ENCODE results near the gene IGIP.

Gene IGIP

DNA sequence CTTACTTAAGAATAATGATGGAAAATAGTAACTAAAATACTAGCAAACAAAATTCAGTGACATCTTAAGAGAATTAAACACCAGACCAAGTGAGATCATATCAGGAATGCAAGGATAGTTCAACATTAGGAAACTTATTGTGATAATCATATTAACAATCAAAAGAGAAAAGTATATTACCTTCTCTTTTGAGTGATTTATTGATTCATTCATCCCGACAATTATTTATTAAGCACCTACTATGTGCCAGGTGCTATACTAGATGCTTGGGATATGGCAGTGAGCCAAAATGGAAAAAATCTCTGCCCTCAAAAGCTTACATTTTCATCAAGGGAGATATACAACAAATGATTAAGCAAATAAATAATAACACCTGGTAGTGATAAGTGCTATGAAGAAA, 35.5 kb upstream of the IGIP start:
- TF ChIP-seq, protein P1, sequence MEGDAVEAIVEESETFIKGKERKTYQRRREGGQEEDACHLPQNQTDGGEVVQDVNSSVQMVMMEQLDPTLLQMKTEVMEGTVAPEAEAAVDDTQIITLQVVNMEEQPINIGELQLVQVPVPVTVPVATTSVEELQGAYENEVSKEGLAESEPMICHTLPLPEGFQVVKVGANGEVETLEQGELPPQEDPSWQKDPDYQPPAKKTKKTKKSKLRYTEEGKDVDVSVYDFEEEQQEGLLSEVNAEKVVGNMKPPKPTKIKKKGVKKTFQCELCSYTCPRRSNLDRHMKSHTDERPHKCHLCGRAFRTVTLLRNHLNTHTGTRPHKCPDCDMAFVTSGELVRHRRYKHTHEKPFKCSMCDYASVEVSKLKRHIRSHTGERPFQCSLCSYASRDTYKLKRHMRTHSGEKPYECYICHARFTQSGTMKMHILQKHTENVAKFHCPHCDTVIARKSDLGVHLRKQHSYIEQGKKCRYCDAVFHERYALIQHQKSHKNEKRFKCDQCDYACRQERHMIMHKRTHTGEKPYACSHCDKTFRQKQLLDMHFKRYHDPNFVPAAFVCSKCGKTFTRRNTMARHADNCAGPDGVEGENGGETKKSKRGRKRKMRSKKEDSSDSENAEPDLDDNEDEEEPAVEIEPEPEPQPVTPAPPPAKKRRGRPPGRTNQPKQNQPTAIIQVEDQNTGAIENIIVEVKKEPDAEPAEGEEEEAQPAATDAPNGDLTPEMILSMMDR (IDR thresholded peaks at IDR 0.05; ENCODE audit: low read depth, low read length): no peak
- DNase-seq: no peak
- Histone ChIP-seq H3K36me3 (no peaks in the 10 kb centered on the region), H3K9me3 (ENCODE audit: severe bottlenecking) (peaks cover 6% of the 10 kb centered on the region), H3K27me3 (ENCODE audit: insufficient read depth, low read depth, severe bottlenecking) (no peaks in the 10 kb centered on the region), H3K4me3 (ENCODE audit: low read depth, low read length) (no peak overlapping the region), H3K27ac (no peak overlapping the region)

DNA sequence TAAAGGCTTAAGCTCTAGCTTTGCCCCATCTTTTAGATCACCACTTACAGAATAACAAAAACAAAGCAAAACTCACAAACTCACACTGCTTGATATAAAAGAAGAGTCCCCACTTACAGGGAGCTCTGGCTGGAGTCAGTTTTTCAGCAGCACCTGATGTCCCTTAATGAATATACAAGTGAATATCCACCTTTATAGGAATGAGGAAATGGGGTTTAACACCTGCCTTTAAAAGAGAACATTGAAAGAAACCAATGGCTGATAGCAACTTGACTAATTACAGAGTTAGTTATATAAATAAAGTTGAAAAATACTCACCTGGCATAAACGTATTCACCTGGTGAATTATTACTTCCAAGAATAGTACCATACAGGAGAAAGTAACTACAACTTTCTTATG, 32.6 kb upstream of the IGIP start:
- no peak overlapping the region for H3K4me3 ChIP-seq (ENCODE audit: low read depth, low read length)
- no peak for DNase-seq
- H3K27me3 ChIP-seq (ENCODE audit: insufficient read depth, low read depth, severe bottlenecking): no peaks in the 10 kb centered on the region
- no peak overlapping the region for H3K27ac ChIP-seq
- no peaks in the 10 kb centered on the region for H3K36me3 ChIP-seq
- TF ChIP-seq, protein P1 (IDR thresholded peaks at IDR 0.05; ENCODE audit: low read depth, low read length): no peak
- peaks cover 6% of the 10 kb centered on the region for H3K9me3 ChIP-seq (ENCODE audit: severe bottlenecking)

DNA sequence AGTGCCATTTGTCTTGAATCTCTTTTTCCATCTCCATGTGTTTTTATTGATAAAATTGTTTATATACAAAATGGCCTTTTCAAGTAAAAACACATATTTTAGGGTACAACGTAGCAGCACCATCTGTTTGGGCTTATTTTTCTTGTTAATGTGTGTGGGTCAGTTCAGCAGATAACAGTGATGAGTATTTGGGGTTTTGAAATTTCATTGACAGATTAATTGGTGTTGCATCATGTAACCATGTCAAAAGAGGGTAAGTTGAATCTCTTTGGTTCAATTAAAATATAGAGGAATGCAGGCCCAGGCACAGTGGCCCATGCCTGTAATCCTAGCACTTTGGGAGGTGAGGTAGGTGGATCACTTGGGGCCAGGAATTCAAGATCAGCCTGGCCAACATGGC, 31.9 kb upstream of the IGIP start:
- H3K9me3 ChIP-seq (ENCODE audit: severe bottlenecking): peaks cover 6% of the 10 kb centered on the region
- no peak for DNase-seq
- TF ChIP-seq, protein P1 (IDR thresholded peaks at IDR 0.05; ENCODE audit: low read depth, low read length): no peak

DNA sequence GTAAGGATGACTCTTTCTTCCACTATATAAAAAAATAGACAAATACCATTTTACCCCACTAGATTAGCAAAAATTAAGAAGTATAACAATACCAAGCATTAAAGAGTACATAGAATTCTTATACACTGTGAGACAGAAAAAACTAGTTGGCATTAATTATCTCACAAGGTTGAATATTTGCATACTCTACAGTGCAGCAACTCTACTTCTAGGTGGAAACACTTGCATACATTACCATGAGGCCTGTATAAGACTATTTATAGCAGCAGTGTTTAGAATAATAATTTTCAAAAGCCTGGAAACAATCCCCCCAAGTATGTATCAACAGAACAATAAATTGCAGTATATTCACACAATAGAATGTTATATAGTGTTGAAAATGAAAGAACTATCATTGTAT, 30.8 kb upstream of the IGIP start:
- no peak for DNase-seq
- TF ChIP-seq, protein P1 (IDR thresholded peaks at IDR 0.05; ENCODE audit: low read depth, low read length): no peak
- Histone ChIP-seq H3K36me3 (no peaks in the 10 kb centered on the region), H3K9me3 (ENCODE audit: severe bottlenecking) (peaks cover 6% of the 10 kb centered on the region), H3K4me3 (ENCODE audit: low read depth, low read length) (no peak overlapping the region), H3K27ac (no peak overlapping the region), H3K27me3 (ENCODE audit: insufficient read depth, low read depth, severe bottlenecking) (no peaks in the 10 kb centered on the region)

More for the DNA sequence above, 31.9 kb upstream of the IGIP start:
- H3K27me3 ChIP-seq (ENCODE audit: insufficient read depth, low read depth, severe bottlenecking): no peaks in the 10 kb centered on the region
- no peak overlapping the region for H3K4me3 ChIP-seq (ENCODE audit: low read depth, low read length)
- H3K27ac ChIP-seq: no peak overlapping the region
- no peaks in the 10 kb centered on the region for H3K36me3 ChIP-seq

DNA sequence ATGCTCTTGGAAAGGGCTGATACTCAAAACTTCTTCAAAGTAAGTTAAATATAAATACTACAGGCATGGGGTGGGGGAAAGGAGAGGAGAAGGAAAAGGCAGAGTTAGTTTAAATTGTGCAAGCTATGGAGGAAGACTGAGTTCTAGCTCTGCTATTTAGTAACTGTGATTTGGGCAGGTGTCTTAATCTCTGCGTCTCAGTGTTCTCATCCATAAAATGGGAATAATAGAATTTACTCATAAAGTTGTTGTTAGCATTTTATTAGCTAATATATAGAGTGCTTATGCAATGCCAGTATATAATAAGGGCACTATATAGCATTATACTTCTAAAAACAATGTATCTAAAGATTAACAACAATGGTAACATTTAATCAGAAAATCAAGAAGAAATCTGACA, 24.6 kb upstream of the IGIP start:
- Histone ChIP-seq H3K36me3 (no peaks in the 10 kb centered on the region), H3K9me3 (ENCODE audit: severe bottlenecking) (no peaks in the 10 kb centered on the region), H3K4me3 (ENCODE audit: low read depth, low read length) (no peak overlapping the region), H3K27me3 (ENCODE audit: insufficient read depth, low read depth, severe bottlenecking) (no peaks in the 10 kb centered on the region), H3K27ac (no peak overlapping the region)
- DNase-seq: no peak
- TF ChIP-seq, protein P1 (IDR thresholded peaks at IDR 0.05; ENCODE audit: low read depth, low read length): no peak

DNA sequence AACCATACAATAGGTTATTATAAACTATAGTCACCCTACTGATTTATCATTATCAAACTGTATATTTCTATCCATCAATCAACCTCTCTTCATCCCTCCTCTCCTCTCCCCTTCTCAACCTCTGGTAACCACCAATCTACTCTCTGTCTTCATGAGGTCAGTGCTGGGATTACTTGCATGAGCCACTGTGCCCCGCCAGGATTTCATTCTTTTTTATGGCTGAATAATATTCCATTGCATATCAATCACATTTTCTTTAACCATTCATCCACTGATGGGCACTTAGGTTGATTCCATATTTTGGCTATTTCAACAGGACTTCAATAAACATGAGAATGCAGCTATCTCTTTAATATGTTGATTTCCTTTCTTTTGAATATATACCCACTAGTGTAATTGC, 22.6 kb upstream of the IGIP start:
- Histone ChIP-seq H3K27ac (no peak overlapping the region), H3K4me3 (ENCODE audit: low read depth, low read length) (no peak overlapping the region), H3K9me3 (ENCODE audit: severe bottlenecking) (no peaks in the 10 kb centered on the region), H3K27me3 (ENCODE audit: insufficient read depth, low read depth, severe bottlenecking) (no peaks in the 10 kb centered on the region), H3K36me3 (no peaks in the 10 kb centered on the region)
- TF ChIP-seq, protein P1 (IDR thresholded peaks at IDR 0.05; ENCODE audit: low read depth, low read length): no peak
- DNase-seq: no peak

Measured in WERI-Rb-1 (cell line).